Hematopoietic multipotent progenitor cell treated with erythropoietin and hydrocortisone succinate and interleukin-3 and kit ligand, for 8 days (in vitro differentiated cells): ENCODE data around the gene TRPM2.
A peak's percentile ranks its signal among the peaks of the same experiment; 100 is the strongest.

Experiments
- DNase-seq: peaks from one replicate; pipeline ENCODE4 v3.0.0-alpha.2; 2015

TRPM2 gene

GRCh38 chr21:44353191-44353970 is at the start of gene TRPM2:
TRPM2 (plus strand) TSS chr21:44353621; CDS start chr21:44353701, 80 bp downstream.
- no peak for DNase-seq

GRCh38 chr21:44304011-44304616 is 49.3 kb upstream of the TRPM2 start:
- no peak for DNase-seq

GRCh38 chr21:44304877-44305293 is 48.5 kb upstream of the TRPM2 start:
- peak; percentile 39 for DNase-seq

DNA sequence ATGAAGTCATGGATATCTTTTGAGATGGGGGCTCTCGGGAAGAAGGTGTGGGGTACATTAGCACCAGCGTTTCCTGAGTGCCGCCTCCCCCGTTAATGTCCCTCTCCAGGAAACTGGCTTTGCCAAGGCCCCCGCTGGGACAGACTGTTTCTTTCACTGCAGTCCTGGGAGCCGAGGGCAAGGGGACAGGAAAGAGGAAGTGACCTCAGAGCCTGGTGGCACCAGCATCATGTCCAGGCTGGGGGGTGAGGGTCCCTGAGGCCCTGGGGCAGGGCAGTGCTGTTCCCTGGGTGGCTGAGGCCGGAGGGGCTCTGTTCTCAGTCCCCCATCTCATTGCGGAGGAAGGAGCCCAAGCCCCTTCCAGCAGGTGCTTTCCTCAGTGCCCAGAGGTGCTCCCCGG is 47.7 kb upstream of the TRPM2 start:
- DNase-seq = no peak

GRCh38 chr21:44306936-44307704 is 46.3 kb upstream of the TRPM2 start:
- no peak for DNase-seq

- DNase-seq = no peak
These were observed 42.6 kb upstream of the TRPM2 start for GRCh38 chr21:44310628-44311507.

- DNase-seq = no peak
These were observed 41.3 kb upstream of the TRPM2 start for GRCh38 chr21:44312089-44312488.

- no peak for DNase-seq
These were observed 40.7 kb upstream of the TRPM2 start for GRCh38 chr21:44312716-44313115.

- DNase-seq = no peak
These were observed 40.0 kb upstream of the TRPM2 start for GRCh38 chr21:44313451-44313850.

DNA sequence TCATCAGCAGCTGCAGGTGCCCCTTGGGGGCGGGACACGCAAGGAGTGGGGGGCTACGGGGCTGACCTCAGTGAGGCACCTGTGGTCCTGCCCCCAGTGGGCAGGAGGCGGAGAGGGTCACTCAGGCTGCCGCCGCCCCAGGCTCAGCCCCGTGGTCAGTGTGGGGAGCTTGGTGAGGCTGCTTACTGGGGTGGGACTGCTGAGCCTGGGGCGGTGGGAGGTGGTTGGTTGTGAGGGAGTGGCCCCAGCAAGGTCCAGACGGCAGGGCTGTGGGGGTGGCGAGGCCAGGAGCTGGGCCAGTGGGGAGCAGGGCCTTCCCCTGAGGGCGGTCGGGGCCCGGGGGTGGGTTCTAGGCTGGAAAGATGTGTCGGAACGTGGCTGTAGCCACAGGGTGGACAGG is 39.3 kb upstream of the TRPM2 start:
- DNase-seq = no peak

GRCh38 chr21:44314561-44314960 is 38.9 kb upstream of the TRPM2 start:
- no peak for DNase-seq

GRCh38 chr21:44315691-44316203 is 37.7 kb upstream of the TRPM2 start:
- DNase-seq = no peak

- no peak for DNase-seq
These were observed 37.0 kb upstream of the TRPM2 start for GRCh38 chr21:44316277-44316900.

DNA sequence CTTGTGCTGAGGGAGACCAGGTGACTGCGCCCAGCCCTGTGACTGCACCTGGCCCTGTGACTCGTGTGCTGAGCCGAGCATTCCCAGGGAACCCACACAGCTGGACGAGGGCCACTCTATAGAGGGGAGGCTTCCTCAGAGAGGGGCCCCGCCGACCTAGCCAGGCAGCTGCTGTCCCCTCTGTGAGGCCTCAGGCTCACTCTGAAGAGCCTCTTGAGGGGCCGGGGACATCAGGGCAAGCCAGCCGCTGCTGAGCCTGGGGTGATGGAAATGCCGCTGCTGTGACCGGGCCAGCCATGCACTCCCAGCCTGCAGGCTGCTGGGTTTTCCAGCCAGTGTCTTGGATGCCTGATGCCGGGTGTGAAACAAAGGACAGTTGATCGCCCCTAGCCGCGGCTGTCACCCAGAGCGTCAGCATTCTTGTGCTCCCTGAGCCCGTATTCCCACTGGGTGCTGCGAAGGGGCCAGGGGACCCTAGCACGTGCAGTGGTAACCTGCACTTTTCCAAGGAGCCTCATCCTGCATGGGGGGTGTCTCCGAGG is 36.1 kb upstream of the TRPM2 start:
- no peak for DNase-seq

GRCh38 chr21:44317871-44318270 is 35.5 kb upstream of the TRPM2 start:
- DNase-seq = no peak

DNA sequence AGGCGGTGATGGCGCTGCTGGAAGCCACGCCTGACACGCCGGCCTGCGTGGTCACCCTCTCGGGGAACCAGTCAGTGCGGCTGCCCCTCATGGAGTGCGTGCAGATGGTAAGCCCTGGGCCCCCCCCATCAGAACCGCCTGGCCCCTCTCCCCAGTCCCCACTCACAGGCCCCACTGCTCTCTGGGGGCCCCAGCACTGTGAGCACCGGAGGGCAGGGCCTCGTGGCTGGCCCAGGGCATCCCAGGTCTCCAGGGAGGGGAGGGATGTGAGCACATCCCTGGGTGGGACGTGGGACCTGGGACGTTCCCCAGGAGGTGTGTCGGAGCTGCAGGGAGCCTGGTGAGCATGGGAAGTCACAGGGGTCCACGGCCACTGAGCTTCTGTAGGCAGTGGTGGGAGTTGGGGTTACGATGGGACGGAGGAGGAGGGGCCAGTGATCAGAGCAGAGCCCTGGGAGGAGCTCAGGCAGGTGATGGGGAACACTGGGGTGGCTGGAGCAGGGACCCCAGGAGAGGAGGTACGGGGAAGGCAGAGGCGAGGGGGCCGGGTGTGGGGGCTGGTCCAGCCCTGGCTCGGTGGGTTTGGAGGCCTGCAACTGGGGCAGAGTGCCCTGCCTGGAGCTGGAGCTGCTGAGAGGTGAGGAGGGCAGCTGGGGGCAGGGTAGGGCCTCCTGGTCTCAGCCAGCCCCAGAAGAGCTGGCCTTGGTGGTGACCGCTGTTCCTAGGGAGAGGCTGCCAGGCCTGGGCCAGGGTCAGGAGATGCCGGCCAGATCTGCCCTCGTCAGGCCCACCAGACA is 34.7 kb upstream of the TRPM2 start:
- no peak for DNase-seq

- DNase-seq = no peak
These were observed 33.9 kb upstream of the TRPM2 start for GRCh38 chr21:44319407-44320065.

- no peak for DNase-seq
These were observed 32.6 kb upstream of the TRPM2 start for GRCh38 chr21:44320847-44321246.

GRCh38 chr21:44321846-44322450 is 31.5 kb upstream of the TRPM2 start:
- DNase-seq = no peak
